ENCODE measurements around the gene SLC2A4. TPM values are rescaled to one million over a fixed set of nuclear protein-coding genes. Genes with fewer than 3 reads are reported as not detected.
A peak's percentile ranks its signal among the peaks of the same experiment; 100 is the strongest.

Gene SLC2A4
- polyA plus RNA-seq, 2 of the 4 experiments (the other 2 are of a cell fraction) = 0.16 to 0.17 TPM

- FAIRE-seq = no peak
- DNase-seq (ENCODE audit: low read depth in 1 of 2, low spot score in 1 of 2) = peak in 1 of 2 experiments; percentile 71
Measured at GRCh38 chr17:7266784-7267183, 14.7 kb upstream of the SLC2A4 start.

GRCh38 chr17:7279448-7279847 is 2.1 kb upstream of the SLC2A4 start:
- Histone ChIP-seq H3K9me3 (no peaks in the 10 kb centered on the region), H3K4me1 (peaks cover 11% of the 10 kb centered on the region), H3K27ac (no peak overlapping the region), H3K4me3 (no peak overlapping the region), H3K4me2 (no peak overlapping the region)
- WGBS (ENCODE audit: missing lambda C conversion rate) = 62% methylated on average over 8 of the region's 8 CpGs
- CTCF ChIA-PET = interaction anchor here (0.7 to 13.5 kb wide), 15 partner anchors 12 to 281 kb away, joined by 3 to 446 read pairs (median 10); partner anchors contain the start of genes GABARAP, NEURL4 and TMEM256
- no peak for TF ChIP-seq MAX (IDR thresholded peaks at IDR 0.05)
- POLR2A ChIA-PET = interaction anchor here (1.0 kb wide), 1 partner anchor 17 kb away, joined by 3 read pairs; no protein-coding TSS in a partner anchor
- no peak for DNase-seq (ENCODE audit: low read depth in 1 of 2, low spot score in 1 of 2)
- no peak for ATAC-seq
- no peak for FAIRE-seq

More at GRCh38 chr17:7266784-7267183, 14.7 kb upstream of the SLC2A4 start:
- Histone ChIP-seq H3K4me1 (peaks cover 46% of the 10 kb centered on the region), H3K27ac (peak overlapping the region; percentile 43 to 83; a peak in 2 of 6 replicates), H3K4me3 (no peak overlapping the region), H3K4me2 (peak overlapping the region; percentile 36; the same call in 2 of the 3 replicates), H3K9me3 (no peaks in the 10 kb centered on the region)
- peak; percentile 65; the same call in 1 of the 2 replicates for TF ChIP-seq GATA3 (IDR thresholded peaks at IDR 0.05; ENCODE audit: borderline replicate concordance)
- TF ChIP-seq USF2 (IDR thresholded peaks at IDR 0.05) = no peak
- TF ChIP-seq ZFP36 (IDR thresholded peaks at IDR 0.05; ENCODE audit: borderline replicate concordance, partially characterized antibody) = peak; percentile 25
- no peak for TF ChIP-seq FOSL2 (IDR thresholded peaks at IDR 0.05)
- TF ChIP-seq FOSL2 (CRISPR knock-in tag; IDR thresholded peaks at IDR 0.05) = peak; percentile 31; the same call in 1 of the 2 replicates
- ChIA-PET POLR2A (no interaction called here), CTCF (interaction anchor here (0.7 to 4.6 kb wide), 9 partner anchors 10 to 376 kb away, joined by 3 to 52 read pairs (median 6); partner anchors contain the start of gene SLC2A4)
- WGBS (ENCODE audit: missing lambda C conversion rate) = 0% methylated on average over 1 of the region's 1 CpG
- ATAC-seq = peak; percentile 40 to 62; a peak in 3 of 6 replicates

- H3K4me1 ChIP-seq = peaks cover 11% of the 10 kb centered on the region
- ChIA-PET POLR2A (interaction anchor here (1.0 to 1.2 kb wide), 6 partner anchors 12 to 60 kb away, joined by 3 to 5 read pairs (median 3); partner anchors contain the start of gene CTDNEP1), CTCF (interaction anchor here (0.5 to 13.5 kb wide), 46 partner anchors 10 to 930 kb away, joined by 3 to 446 read pairs (median 4); partner anchors contain the start of genes ACADVL, AURKB, CTDNEP1 and DLG4)
- peak; percentile 84; the same call in 1 of the 2 replicates for TF ChIP-seq MAX (IDR thresholded peaks at IDR 0.05)
- peak; percentile 97 for TF ChIP-seq CTCF (IDR thresholded peaks at IDR 0.05)
- no peak for TF ChIP-seq CHD4 (IDR thresholded peaks at IDR 0.05; ENCODE audit: borderline replicate concordance)
- 0 out of 2 replicates have a peak, but pooled peaks have one; percentile 56 for TF ChIP-seq MYC (IDR thresholded peaks at IDR 0.05; ENCODE audit: borderline replicate concordance, low read length)
- no peak for TF ChIP-seq TP53 (CRISPR knock-in tag; IDR thresholded peaks at IDR 0.05)
- peak; percentile 99 to 100 for TF ChIP-seq RAD21 (conservative IDR thresholded peaks at IDR 0.05 in 1 of 2, IDR thresholded peaks at IDR 0.05 in 1 of 2)
- TF ChIP-seq GATA3 (IDR thresholded peaks at IDR 0.05; ENCODE audit: borderline replicate concordance) = peak; percentile 37; the same call in 1 of the 2 replicates
- TF ChIP-seq HOXB13 (CRISPR knock-in tag; IDR thresholded peaks at IDR 0.05; ENCODE audit: low read depth) = no peak
- no peak for TF ChIP-seq REST (IDR thresholded peaks at IDR 0.05)
- TF ChIP-seq EP300 (IDR thresholded peaks at IDR 0.05) = no peak
- TF ChIP-seq E2F6 (IDR thresholded peaks at IDR 0.05; ENCODE audit: borderline replicate concordance, low read depth) = peak; percentile 59
- peak; percentile 98 for TF ChIP-seq SMC3 (IDR thresholded peaks at IDR 0.05)
- ATAC-seq = peak; percentile 80 to 88
- peak overlapping the region; percentile 47 to 74 for H3K27ac ChIP-seq
- WGBS (ENCODE audit: missing lambda C conversion rate) = 2% methylated on average over 29 of the region's 29 CpGs
- peak; percentile 90 to 96 for DNase-seq (ENCODE audit: low read depth in 1 of 2, low spot score in 1 of 2)
- peak overlapping the region; percentile 46 for H3K4me3 ChIP-seq
- peak; percentile 95 for FAIRE-seq
- H3K9me3 ChIP-seq = no peaks in the 10 kb centered on the region
- peak overlapping the region; percentile 95 for H3K4me2 ChIP-seq
Measured at GRCh38 chr17:7280519-7281073, 922 bp upstream of the SLC2A4 start.
